K562 (cell line): ENCODE measurements around the gene HCN3. TPM values are rescaled to one million over a fixed set of nuclear protein-coding genes. Genes with fewer than 3 reads are reported as not detected.
A peak's percentile ranks its signal among the peaks of the same experiment; 100 is the strongest.

ENCODE experiments used
- BHLHE40 ChIP-seq: IDR thresholded peaks from 2 replicates; pipeline ENCODE4 v1.6.1; 2011; ENCODE audit warnings: low read length, improper control_type of control experiment
- CBX2 ChIP-seq: fragments of 200-600 bp; sonication (generic); IDR thresholded peaks from one replicate; pipeline ENCODE4 v1.6.1; 2012; ENCODE audit warnings: mild to moderate bottlenecking, low read length, inconsistent platforms; ENCODE audit not compliant: insufficient read depth, poor library complexity, severe bottlenecking
- ELF1 ChIP-seq: fragments of 200-800 bp; sonication (Bioruptor generic); IDR thresholded peaks from 2 replicates; pipeline ENCODE4 v1.6.1; 2016; ENCODE audit warnings: missing genetic modification characterization, missing compliant biosample characterization
- GTF2E2 ChIP-seq: fragments of 200-800 bp; sonication (Bioruptor generic); IDR thresholded peaks from 2 replicates; pipeline ENCODE4 v1.6.1; 2016; ENCODE audit warnings: missing genetic modification characterization, missing compliant biosample characterization
- HDAC2 ChIP-seq: fragments of 450-650 bp; IDR thresholded peaks from 2 replicates; pipeline ENCODE4 v1.6.1; 2016; ENCODE audit warnings: mild to moderate bottlenecking
- HNRNPH1 ChIP-seq: fragments of 200-400 bp; formaldehyde crosslinking; optimal IDR thresholded peaks from 2 replicates; pipeline ENCODE3; 2017; ENCODE audit warnings: low read depth, mild to moderate bottlenecking, low read length, moderate library complexity
- HNRNPUL1 ChIP-seq: fragments of 200-400 bp; formaldehyde crosslinking; IDR thresholded peaks from 2 replicates; pipeline ENCODE4 v1.6.1; 2017; ENCODE audit warnings: low read length
- KAT8 ChIP-seq: fragments of 450-650 bp; IDR thresholded peaks from 2 replicates; pipeline ENCODE4 v1.6.1; 2016; ENCODE audit warnings: low read depth, mild to moderate bottlenecking
- MAFF ChIP-seq: IDR thresholded peaks from 2 replicates; pipeline ENCODE4 v1.6.1; 2012; ENCODE audit warnings: low read length, improper control_type of control experiment
- MAFG ChIP-seq: fragments of 450-650 bp; conservative IDR thresholded peaks from 2 replicates; pipeline ENCODE4 v1.6.1; 2016; ENCODE audit warnings: missing genetic modification characterization, missing compliant biosample characterization
- MEF2D ChIP-seq: conservative IDR thresholded peaks from 2 replicates; pipeline ENCODE4 v1.6.1; 2016; ENCODE audit warnings: low read depth, missing genetic modification characterization, missing compliant biosample characterization
- NFXL1 ChIP-seq: fragments of 450-650 bp; formaldehyde crosslinking; IDR thresholded peaks from 2 replicates; pipeline ENCODE4 v1.4.0; 2021; ENCODE audit warnings: mild to moderate bottlenecking
- OTX1 ChIP-seq: fragments of 450-650 bp; formaldehyde crosslinking; IDR thresholded peaks from 2 replicates; pipeline ENCODE4 v1.4.0; 2022; ENCODE audit warnings: mild to moderate bottlenecking
- POLR3G ChIP-seq: IDR thresholded peaks from 2 replicates; pipeline ENCODE4 v1.6.1; 2011; ENCODE audit not compliant: insufficient read length, insufficient replicate concordance; ENCODE audit errors: extremely low read depth
- PURB ChIP-seq: sonication (generic); formaldehyde crosslinking; IDR thresholded peaks from 2 replicates; pipeline ENCODE4 v1.9.0; 2021; ENCODE audit warnings: low read depth, mild to moderate bottlenecking, missing genetic modification reagents
- RAD51 ChIP-seq: fragments of 450-650 bp; IDR thresholded peaks from 2 replicates; pipeline ENCODE4 v1.7.1; 2016; ENCODE audit warnings: low read depth, mild to moderate bottlenecking, borderline replicate concordance
- RBM25 ChIP-seq: fragments of 200-400 bp; formaldehyde crosslinking; IDR thresholded peaks from 2 replicates; pipeline ENCODE4 v1.6.1; 2018; ENCODE audit warnings: low read length, low read depth, moderate library complexity; ENCODE audit not compliant: severe bottlenecking
- RFX5 ChIP-seq: IDR thresholded peaks from 2 replicates; pipeline ENCODE4 v1.6.1; 2011; ENCODE audit warnings: low read depth, mild to moderate bottlenecking, improper control_type of control experiment, low read length
- SIX5 ChIP-seq, 2 experiments: IDR thresholded peaks; 2 replicates each; pipeline ENCODE4 v1.6.1; 2011; ENCODE audit warnings: low read length in 2 of 2, borderline replicate concordance in 1 of 2, low read depth in 1 of 2, mild to moderate bottlenecking in 1 of 2, moderate library complexity in 1 of 2; ENCODE audit not compliant: insufficient read depth in 1 of 2
- ZKSCAN1 ChIP-seq: fragments of 150-350 bp; IDR thresholded peaks from 2 replicates; pipeline ENCODE4 v1.6.1; 2016; ENCODE audit warnings: low read depth, low read length
- ZNF778 ChIP-seq: fragments of 450-650 bp; formaldehyde crosslinking; IDR thresholded peaks from 2 replicates; pipeline ENCODE4 v1.4.0; 2020; ENCODE audit warnings: mild to moderate bottlenecking, moderate library complexity
- polyA plus RNA-seq, 8 experiments: library from polyadenylated mRNA; depleted of rRNA in 4 of 8; stranded (reverse) in 5 of 8; unstranded in 3 of 8; fragments of >200 nt; fragmentation: Nextera tagmentation in 2 of 8; fragmentation: Illumina TruSeq in 1 of 8; extraction: Ambion mirVana in 2 of 8; extraction: Trizol in 1 of 8; gene quantifications; 2 replicates each; pipeline versions ENCODE4 v1.2.1 to v1.2.3, GENCODE V29; 2011 to 2014; ENCODE audit warnings: inconsistent platforms in 1 of 8, missing spikeins in 1 of 8
- total RNA-seq, 7 experiments: library from RNA; depleted of rRNA in 6 of 7; stranded (reverse); fragments of >200 nt in 6 of 7; fragmentation: Illumina TruSeq in 2 of 7; extraction: Trizol in 2 of 7; gene quantifications; 2 replicates each; pipeline versions ENCODE4 v1.2.1 to v1.2.3, GENCODE V29; 2011 to 2021; ENCODE audit warnings: low replicate concordance in 1 of 7
- TF ChIP-seq, protein P1 (sequence below): IDR thresholded peaks from 2 replicates; pipeline ENCODE4 v1.6.1; 2016; ENCODE audit warnings: missing genetic modification characterization, missing compliant biosample characterization
- TF ChIP-seq, protein P2 (sequence below): fragments of 250-450 bp; sonication (Bioruptor Pico); IDR thresholded peaks from 2 replicates; pipeline ENCODE4 v1.8.0; 2021; ENCODE audit warnings: moderate library complexity, mild to moderate bottlenecking, inconsistent platforms
- TF ChIP-seq, protein P3 (sequence below): fragments of 450-650 bp; IDR thresholded peaks from 2 replicates; pipeline ENCODE4 v1.6.1; 2016; ENCODE audit warnings: borderline replicate concordance

Gene HCN3
- total and polyA plus RNA-seq, 9 of the 15 experiments (the other 6 are each of a cell fraction or from before 2014, with no cell fraction given): 0.91 to 9.7 (median 3.9) TPM

DNA sequence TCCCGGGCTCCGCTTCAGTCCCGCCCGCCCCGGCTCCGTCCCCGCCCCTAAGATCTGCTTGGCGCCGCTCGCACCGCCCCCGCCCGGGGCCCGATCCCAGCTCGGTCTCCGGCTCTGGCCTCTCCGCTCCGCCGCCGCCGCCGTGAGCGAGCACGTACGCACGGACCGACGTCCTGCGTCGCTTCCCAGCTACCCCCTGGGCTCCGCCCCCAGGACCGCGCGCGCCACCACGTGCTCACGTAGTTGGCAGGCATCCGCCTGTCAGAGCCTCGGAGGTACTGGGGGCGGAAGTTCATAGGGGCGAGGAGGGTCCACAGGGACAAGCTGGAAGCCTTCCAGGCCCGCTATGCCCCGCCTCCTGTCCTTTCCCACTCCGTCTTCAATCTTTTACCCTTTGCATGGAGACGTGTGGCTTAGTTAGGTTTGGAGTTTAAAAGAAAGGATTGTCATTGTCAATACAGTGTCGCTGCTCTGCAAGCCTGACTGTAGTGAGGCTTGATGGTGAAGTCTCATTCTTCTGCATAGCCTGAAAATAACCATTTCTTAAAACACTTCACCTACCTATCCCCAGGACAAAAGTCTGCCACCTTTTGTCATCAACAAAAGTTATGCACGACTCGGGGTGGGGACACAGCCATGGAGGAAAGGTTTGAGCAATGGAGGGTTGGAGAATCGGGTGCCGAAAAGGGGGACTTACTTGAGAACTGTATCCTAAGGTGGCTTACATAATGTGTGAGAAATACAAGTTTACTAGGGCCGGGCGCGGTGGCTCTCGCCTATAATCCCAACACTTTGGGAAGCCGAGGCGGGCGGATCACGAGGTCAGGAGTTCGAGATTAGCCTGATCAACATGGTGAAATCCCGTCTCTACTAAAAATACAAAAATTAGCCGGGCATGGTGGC, 3.7 kb upstream of the HCN3 start, which contains the start of gene CLK2 (continued):
- TF ChIP-seq, protein P1, sequence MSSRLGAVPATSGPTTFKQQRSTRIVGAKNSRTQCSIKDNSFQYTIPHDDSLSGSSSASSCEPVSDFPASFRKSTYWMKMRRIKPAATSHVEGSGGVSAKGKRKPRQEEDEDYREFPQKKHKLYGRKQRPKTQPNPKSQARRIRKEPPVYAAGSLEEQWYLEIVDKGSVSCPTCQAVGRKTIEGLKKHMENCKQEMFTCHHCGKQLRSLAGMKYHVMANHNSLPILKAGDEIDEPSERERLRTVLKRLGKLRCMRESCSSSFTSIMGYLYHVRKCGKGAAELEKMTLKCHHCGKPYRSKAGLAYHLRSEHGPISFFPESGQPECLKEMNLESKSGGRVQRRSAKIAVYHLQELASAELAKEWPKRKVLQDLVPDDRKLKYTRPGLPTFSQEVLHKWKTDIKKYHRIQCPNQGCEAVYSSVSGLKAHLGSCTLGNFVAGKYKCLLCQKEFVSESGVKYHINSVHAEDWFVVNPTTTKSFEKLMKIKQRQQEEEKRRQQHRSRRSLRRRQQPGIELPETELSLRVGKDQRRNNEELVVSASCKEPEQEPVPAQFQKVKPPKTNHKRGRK (tag): no peak
- TF ChIP-seq, protein P2, sequence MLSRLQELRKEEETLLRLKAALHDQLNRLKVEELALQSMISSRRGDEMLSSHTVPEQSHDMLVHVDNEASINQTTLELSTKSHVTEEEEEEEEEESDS (CRISPR knock-in tag): no peak
- TF ChIP-seq MAFG: no peak
- peak; percentile 55 for TF ChIP-seq BHLHE40
- no peak; the same call in 1 of the 2 replicates for TF ChIP-seq MEF2D
- TF ChIP-seq KAT8: no peak
- TF ChIP-seq RAD51: peak; percentile 87
- no peak for TF ChIP-seq CBX2
- no peak for TF ChIP-seq OTX1 (CRISPR knock-in tag)
- no peak for TF ChIP-seq MAFF
- TF ChIP-seq POLR3G: no peak
- no peak for TF ChIP-seq NFXL1 (CRISPR knock-in tag)
- TF ChIP-seq, protein P3, sequence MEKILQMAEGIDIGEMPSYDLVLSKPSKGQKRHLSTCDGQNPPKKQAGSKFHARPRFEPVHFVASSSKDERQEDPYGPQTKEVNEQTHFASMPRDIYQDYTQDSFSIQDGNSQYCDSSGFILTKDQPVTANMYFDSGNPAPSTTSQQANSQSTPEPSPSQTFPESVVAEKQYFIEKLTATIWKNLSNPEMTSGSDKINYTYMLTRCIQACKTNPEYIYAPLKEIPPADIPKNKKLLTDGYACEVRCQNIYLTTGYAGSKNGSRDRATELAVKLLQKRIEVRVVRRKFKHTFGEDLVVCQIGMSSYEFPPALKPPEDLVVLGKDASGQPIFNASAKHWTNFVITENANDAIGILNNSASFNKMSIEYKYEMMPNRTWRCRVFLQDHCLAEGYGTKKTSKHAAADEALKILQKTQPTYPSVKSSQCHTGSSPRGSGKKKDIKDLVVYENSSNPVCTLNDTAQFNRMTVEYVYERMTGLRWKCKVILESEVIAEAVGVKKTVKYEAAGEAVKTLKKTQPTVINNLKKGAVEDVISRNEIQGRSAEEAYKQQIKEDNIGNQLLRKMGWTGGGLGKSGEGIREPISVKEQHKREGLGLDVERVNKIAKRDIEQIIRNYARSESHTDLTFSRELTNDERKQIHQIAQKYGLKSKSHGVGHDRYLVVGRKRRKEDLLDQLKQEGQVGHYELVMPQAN: peak; percentile 84; the same call in 1 of the 2 replicates
- no peak for TF ChIP-seq HNRNPUL1
- peak; percentile 83 for TF ChIP-seq HDAC2
- no peak for TF ChIP-seq ZKSCAN1
- TF ChIP-seq RBM25: no peak
- TF ChIP-seq ZNF778 (CRISPR knock-in tag): no peak
- TF ChIP-seq SIX5 (IDR thresholded peaks at IDR 0.05; ENCODE audit: borderline replicate concordance in 1 of 2, insufficient read depth in 1 of 2, low read depth in 1 of 2, low read length in 2 of 2): no peak
- no peak for TF ChIP-seq HNRNPH1
- peak; percentile 77 for TF ChIP-seq ELF1
- no peak for TF ChIP-seq RFX5
- TF ChIP-seq GTF2E2 (tag): 0 out of 2 replicates have a peak, but pooled peaks have one; percentile 8
- no peak for TF ChIP-seq PURB
